Measurements from ENCODE around the gene IRX4. TPM values are rescaled to one million over a fixed set of nuclear protein-coding genes. Genes with fewer than 3 reads are reported as not detected.

The IRX4 gene
- total RNA-seq, result not detected
- polyA plus RNA-seq, result not detected

DNA sequence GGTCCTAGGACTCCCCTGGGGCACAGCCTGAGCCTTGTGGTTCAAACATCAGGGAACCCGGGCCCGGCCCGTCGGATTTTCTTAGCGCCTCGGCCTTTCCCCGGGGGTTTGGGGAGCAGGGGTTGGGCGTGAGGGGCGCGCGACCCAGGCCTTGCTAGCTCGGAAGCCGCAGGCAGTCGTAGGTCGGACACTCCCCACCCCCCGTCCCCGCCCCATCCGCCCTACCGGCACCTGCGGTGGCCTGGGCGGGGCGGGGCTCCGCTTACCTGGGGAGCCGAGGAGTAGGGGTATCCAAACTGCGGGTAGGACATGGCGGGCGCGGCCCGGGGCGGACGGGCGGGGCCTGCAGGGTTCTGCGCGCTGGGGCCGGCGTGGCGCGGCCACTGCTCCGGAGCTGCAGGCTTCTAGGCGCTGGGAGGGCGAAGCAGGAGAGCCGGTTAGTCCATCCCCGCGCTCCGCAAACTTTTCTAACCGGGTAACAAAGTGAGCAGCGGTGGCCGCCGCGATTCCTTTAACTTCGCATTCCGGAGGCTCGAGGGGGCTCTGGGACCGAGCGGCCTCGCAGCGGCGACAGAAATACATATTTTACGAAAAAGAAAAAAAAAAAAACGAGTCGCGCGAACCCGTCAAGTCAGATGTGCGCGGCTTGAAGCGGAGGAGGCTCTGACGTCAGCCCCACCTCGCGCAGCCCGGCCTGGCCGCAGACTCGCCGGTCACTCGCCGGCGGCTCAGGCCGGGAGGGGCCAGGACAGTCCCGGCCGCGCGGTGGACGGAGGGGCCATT is at the start of gene IRX4:
TSS of gene IRX4 (minus strand) at position 589 of the 783 bp plus-strand sequence. CDS start at position 311, 278 bp downstream.
- H3K4me3 ChIP-seq (ENCODE audit: low read depth, low read length), result no peak within 1 kb of the TSS
- H3K4me1 ChIP-seq (ENCODE audit: insufficient read depth), result peaks cover 4% of the 10 kb centered on the region
- H3K27ac ChIP-seq (ENCODE audit: low read depth), result no peak within 1 kb of the TSS
- no peak for DNase-seq (ENCODE audit: extremely low spot score)
- 1% methylated on average over 83 of the region's 83 CpGs for WGBS
- no peaks in the 10 kb centered on the region for H3K36me3 ChIP-seq (ENCODE audit: insufficient read depth)

GRCh38 chr5:1931604-1932231 is 49.0 kb upstream of the IRX4 start:
- Histone ChIP-seq H3K36me3 (ENCODE audit: insufficient read depth) (no peaks in the 10 kb centered on the region), H3K27ac (ENCODE audit: low read depth) (no peak overlapping the region), H3K4me3 (ENCODE audit: low read depth, low read length) (peak overlapping the region; percentile 20), H3K4me1 (ENCODE audit: insufficient read depth) (no peaks in the 10 kb centered on the region)
- WGBS, result 11% methylated on average over 27 of the region's 27 CpGs
- DNase-seq (ENCODE audit: extremely low spot score), result no peak

GRCh38 chr5:1930880-1931603 is 48.3 kb upstream of the IRX4 start:
- H3K4me3 ChIP-seq (ENCODE audit: low read depth, low read length), result peak overlapping the region; percentile 20
- DNase-seq (ENCODE audit: extremely low spot score), result no peak
- H3K27ac ChIP-seq (ENCODE audit: low read depth), result no peak overlapping the region
- 1% methylated on average over 66 of the region's 66 CpGs for WGBS
- no peaks in the 10 kb centered on the region for H3K36me3 ChIP-seq (ENCODE audit: insufficient read depth)
- H3K4me1 ChIP-seq (ENCODE audit: insufficient read depth), result no peaks in the 10 kb centered on the region

- WGBS, result 10% methylated on average over 27 of the region's 27 CpGs
- Histone ChIP-seq H3K36me3 (ENCODE audit: insufficient read depth) (no peaks in the 10 kb centered on the region), H3K4me3 (ENCODE audit: low read depth, low read length) (no peak overlapping the region), H3K4me1 (ENCODE audit: insufficient read depth) (no peaks in the 10 kb centered on the region), H3K27ac (ENCODE audit: low read depth) (no peak overlapping the region)
- no peak for DNase-seq (ENCODE audit: extremely low spot score)
Measured at GRCh38 chr5:1930501-1930879, 47.8 kb upstream of the IRX4 start.

DNA sequence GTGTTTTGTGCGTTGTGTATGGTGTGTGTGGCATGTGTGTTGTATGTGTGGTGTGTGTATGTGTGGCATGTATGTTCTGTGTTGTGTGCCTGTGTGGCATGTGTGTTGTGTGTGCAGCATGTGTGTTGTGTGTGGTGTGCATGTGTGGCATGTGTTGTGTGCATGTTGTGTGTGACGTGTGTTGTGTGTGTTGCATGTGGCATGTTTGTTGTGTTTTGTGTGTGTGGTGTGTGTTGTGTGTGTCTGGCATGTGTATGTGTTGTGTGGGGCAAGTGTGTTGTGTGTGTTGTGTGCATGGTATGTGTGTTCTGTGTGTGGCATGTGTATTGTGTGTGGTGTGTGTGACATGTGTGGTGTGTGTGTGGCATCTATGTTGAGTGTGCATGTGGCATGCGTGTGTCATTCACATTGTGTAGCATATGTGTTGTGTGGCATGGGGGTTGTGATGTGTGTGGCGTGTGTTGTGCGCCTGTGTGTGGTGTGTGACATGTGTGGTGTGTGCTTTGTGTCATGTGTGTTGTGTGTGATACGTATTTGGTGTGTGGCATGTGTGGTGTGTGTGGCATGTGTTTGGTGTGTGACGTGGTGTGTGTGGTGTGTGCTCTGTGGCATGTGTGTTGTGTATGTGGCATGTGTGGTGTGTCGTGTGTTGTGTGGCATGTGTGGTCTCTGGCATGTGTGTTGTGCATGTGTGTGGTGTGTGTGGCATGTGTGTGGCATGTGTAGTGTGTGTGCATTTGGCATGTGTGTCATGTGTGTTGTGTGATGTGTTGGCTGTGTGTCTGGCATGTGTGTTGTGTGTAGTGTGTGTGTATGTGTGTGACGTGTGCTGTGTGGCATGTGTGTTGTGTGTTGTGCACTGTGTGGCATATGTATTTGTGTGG is 46.6 kb upstream of the IRX4 start:
- DNase-seq (ENCODE audit: extremely low spot score), result no peak

DNA sequence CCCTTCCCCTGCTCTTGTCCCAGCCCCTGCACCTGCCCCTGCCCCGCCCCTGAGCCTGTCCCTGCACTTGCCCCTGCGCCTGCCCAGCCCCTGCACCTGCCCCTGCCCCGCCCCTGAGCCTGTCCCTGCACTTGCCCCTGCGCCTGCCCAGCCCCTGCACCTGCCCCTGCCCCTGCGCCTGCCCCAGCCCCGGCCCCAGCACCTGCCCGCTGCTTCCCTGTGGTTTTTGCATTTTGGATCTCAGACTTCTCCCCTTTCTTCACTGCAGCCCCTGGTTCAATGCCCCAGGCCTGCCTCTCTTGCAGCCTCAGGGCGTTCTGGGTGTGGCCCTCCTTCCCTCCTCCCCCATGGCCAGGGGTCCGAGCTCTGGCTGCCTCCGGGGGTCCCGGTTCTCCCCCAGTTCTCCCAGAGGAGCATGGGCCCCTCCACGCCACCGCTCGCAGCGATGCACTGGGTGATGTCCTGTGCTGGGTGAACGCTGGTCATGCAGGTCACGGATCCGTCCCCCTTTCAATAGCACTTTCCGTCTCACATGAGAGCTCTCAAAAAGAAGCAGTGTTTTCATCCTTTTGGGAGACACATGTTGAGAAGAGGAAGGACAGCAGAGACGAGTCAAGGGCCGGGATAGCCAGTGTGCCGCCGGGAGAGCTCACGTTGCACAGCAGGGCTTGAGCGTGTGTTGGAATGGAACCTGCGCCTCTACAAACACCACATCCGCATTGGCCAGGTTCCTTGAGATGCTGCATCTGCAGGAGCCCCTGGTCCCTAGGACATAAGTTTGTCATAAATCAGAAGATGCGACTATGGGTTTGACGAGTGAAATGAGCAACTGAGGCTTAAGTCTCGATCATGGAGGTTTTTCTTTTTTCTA is 44.0 kb upstream of the IRX4 start:
- no peaks in the 10 kb centered on the region for H3K36me3 ChIP-seq (ENCODE audit: insufficient read depth)

More for the DNA sequence above, 46.6 kb upstream of the IRX4 start:
- WGBS, result 83% methylated on average over 9 of the region's 9 CpGs
- Histone ChIP-seq H3K4me1 (ENCODE audit: insufficient read depth) (no peaks in the 10 kb centered on the region), H3K4me3 (ENCODE audit: low read depth, low read length) (no peak overlapping the region), H3K36me3 (ENCODE audit: insufficient read depth) (no peaks in the 10 kb centered on the region), H3K27ac (ENCODE audit: low read depth) (no peak overlapping the region)

DNA sequence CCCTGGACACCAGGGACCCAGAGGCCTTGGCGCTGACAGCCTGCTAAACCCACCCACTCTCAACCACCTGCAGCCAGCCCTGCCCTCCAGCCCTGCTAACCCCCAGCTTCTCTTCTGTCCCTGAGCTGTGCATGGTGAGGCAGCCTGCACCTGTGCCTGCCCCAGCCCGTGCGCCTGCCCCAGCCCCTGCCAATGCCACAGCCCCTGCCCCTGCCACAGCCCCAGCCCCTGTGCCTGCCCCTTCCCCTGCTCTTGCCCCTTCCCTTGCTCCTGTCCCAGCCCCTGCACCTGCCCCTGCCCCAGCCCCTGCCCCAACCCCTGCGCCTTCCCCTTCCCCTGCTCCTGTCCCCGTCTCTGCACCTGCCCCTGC is 43.3 kb upstream of the IRX4 start:
- WGBS, result 47% methylated on average over 5 of the region's 5 CpGs

More for the DNA sequence above, 44.0 kb upstream of the IRX4 start:
- Histone ChIP-seq H3K4me1 (ENCODE audit: insufficient read depth) (no peaks in the 10 kb centered on the region), H3K27ac (ENCODE audit: low read depth) (no peak overlapping the region), H3K4me3 (ENCODE audit: low read depth, low read length) (no peak overlapping the region)
- WGBS, result 68% methylated on average over 30 of the region's 30 CpGs
- no peak for DNase-seq (ENCODE audit: extremely low spot score)

DNA sequence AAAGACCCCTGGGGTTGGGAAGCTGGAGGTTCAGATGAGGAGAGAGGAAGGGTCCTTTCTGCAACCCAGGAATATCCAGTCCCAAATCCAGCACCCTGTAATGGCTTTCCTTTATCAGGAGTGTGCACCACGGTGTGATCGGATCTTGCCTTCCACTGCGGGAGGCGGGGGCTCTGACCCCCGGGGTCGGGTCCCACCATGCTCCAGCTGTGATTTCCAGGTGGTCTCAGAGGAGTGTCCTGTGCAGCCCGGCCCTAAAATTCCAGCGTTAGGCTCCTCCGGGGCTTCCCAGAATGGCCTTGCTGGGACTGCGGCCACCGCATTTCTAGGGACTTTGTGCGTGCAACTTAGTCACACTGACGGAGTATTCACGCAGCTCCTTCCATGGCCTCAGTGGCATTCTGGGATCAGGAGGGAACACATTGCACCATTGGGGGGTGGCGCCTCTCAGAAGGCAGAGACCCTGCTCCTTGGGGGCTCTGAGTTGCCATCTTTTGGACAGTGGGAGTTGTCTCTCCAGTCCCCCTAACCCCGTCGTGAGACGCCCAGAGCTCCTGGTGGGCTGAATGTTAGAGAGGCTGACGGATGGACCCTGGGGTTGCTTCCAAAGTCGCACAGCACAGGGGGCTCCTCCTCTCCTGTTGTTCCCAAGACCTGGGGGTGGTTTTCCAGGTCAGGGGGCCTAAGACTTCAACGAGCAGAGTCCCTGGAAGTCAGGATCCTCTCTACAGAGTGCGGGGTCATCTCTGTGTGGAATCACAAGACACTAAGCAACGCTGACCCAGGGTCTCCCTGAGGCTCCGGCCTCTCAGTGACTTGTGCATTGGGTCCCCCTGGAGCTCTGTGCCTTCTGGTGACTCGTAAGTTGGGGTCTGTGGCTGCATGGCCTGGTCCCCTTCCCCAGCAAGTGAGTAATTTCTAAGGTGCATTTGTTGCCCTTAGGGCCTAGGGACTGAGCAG is 42.7 kb upstream of the IRX4 start:
- no peaks in the 10 kb centered on the region for H3K36me3 ChIP-seq (ENCODE audit: insufficient read depth)
- H3K4me3 ChIP-seq (ENCODE audit: low read depth, low read length), result no peak overlapping the region
- no peak for DNase-seq (ENCODE audit: extremely low spot score)
- 71% methylated on average over 25 of the region's 25 CpGs for WGBS
- no peaks in the 10 kb centered on the region for H3K4me1 ChIP-seq (ENCODE audit: insufficient read depth)
- H3K27ac ChIP-seq (ENCODE audit: low read depth), result no peak overlapping the region

More for the DNA sequence above, 43.3 kb upstream of the IRX4 start:
- no peak overlapping the region for H3K27ac ChIP-seq (ENCODE audit: low read depth)
- no peak overlapping the region for H3K4me3 ChIP-seq (ENCODE audit: low read depth, low read length)
- no peaks in the 10 kb centered on the region for H3K36me3 ChIP-seq (ENCODE audit: insufficient read depth)
- H3K4me1 ChIP-seq (ENCODE audit: insufficient read depth), result no peaks in the 10 kb centered on the region
- DNase-seq (ENCODE audit: extremely low spot score), result no peak

DNA sequence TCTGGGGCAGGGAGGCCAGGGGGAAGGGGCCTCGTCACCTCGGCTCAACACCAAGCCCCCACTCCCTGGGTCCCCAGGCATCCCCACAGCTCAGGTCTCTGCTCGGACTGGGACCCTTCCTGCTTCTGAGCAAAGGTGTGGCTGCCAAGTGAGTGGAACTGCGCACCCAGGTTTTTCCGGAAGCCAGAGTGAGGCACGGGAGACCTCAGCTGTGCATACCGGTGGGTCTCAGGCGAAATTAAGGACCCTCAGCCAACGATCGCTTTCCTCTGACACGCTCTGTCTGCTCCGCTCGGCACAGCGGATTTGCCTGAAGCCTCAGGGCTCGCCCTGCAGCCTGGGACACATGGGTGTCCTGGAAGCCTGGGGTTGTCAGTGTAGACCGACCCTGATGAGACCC is 41.0 kb upstream of the IRX4 start:
- Histone ChIP-seq H3K27ac (ENCODE audit: low read depth) (no peak overlapping the region), H3K4me1 (ENCODE audit: insufficient read depth) (no peaks in the 10 kb centered on the region), H3K36me3 (ENCODE audit: insufficient read depth) (no peaks in the 10 kb centered on the region), H3K4me3 (ENCODE audit: low read depth, low read length) (no peak overlapping the region)
- WGBS, result 75% methylated on average over 16 of the region's 16 CpGs
- no peak for DNase-seq (ENCODE audit: extremely low spot score)

DNA sequence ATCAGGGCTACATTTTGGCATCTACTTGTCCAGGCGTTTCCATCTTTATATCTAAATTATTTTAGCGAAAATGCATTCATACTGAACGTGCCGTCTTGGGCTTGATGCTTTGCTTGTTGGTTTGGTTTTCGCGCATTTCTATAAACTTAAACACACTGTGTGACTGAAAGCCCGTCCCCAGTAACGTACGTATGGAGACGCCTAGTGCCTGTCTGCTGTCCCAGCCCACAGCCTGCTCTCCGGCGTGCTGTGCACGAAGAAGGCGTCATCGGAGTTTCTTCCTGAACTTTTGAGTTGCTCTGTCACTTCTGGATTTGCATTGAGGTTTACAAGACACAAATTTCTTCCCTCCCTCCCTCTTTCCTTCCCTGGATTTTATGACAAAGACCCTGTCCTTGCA is 40.6 kb upstream of the IRX4 start:
- H3K36me3 ChIP-seq (ENCODE audit: insufficient read depth), result no peaks in the 10 kb centered on the region
- H3K4me1 ChIP-seq (ENCODE audit: insufficient read depth), result no peaks in the 10 kb centered on the region
- DNase-seq (ENCODE audit: extremely low spot score), result no peak
- no peak overlapping the region for H3K27ac ChIP-seq (ENCODE audit: low read depth)
- H3K4me3 ChIP-seq (ENCODE audit: low read depth, low read length), result no peak overlapping the region
- 80% methylated on average over 15 of the region's 15 CpGs for WGBS

DNA sequence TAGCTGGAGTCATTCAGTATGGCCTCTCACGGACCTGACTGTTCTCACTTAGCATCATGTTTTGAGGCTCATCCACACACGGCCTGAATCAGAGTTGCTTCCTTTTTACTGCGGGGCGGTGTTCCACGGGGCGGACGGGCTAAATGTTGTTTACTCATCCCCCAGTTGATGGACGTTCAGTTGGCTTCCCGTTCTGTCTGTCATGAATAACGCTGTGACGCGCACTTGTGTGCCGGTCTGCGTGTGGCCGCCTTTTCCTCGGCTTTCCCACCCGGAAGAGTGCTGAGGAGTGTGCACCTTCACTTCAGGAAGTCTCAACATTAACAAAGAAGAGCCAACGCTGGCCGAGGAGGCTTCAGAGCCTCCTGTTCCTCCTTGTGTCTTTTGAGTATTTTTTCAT is 39.0 kb upstream of the IRX4 start:
- no peaks in the 10 kb centered on the region for H3K4me1 ChIP-seq (ENCODE audit: insufficient read depth)
- no peaks in the 10 kb centered on the region for H3K36me3 ChIP-seq (ENCODE audit: insufficient read depth)
- DNase-seq (ENCODE audit: extremely low spot score), result no peak
- no peak overlapping the region for H3K4me3 ChIP-seq (ENCODE audit: low read depth, low read length)
- H3K27ac ChIP-seq (ENCODE audit: low read depth), result no peak overlapping the region
- WGBS, result 83% methylated on average over 19 of the region's 19 CpGs

GRCh38 chr5:1919750-1920149 is 37.0 kb upstream of the IRX4 start:
- WGBS, result 81% methylated on average over 6 of the region's 6 CpGs
- no peak overlapping the region for H3K27ac ChIP-seq (ENCODE audit: low read depth)
- no peaks in the 10 kb centered on the region for H3K36me3 ChIP-seq (ENCODE audit: insufficient read depth)
- H3K4me3 ChIP-seq (ENCODE audit: low read depth, low read length), result no peak overlapping the region
- DNase-seq (ENCODE audit: extremely low spot score), result no peak
- H3K4me1 ChIP-seq (ENCODE audit: insufficient read depth), result no peaks in the 10 kb centered on the region
